CD4-positive, alpha-beta T cell treated with Interleukin-15 for 1 hour (primary cell): ENCODE measurements around the gene SAMD13.
"Not testable (repeated sequence)": the region's sequence is repeated elsewhere in the genome, so short reads cannot be mapped to it uniquely, and the experiment has no call there.

ENCODE experiments used
- DNase-seq: peaks from one replicate; pipeline ENCODE4 v3.0.0-alpha.2; 2020

SAMD13 gene

DNA sequence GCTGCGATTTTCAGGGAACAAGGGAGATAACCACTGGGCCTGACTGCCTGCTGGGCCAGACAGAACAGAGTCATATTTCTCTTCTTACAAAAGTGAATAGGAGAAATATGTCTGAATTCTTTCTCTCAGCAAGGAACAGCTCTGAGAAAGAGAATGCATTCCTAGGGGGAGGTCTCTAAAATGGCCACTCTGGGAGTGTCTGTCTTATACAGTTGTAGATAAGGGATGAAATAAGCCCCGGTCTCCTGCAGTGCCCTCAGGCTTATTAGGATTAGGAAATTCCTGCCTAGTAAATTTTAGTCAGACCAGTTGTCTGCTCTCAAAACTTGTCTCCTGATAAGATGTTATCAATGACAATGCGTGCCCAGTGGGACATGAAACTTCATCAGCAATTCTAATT, 14.1 kb upstream of the SAMD13 start:
- not testable (repeated sequence) for DNase-seq

- no peak for DNase-seq
These were observed 12.2 kb upstream of the SAMD13 start for GRCh38 chr1:84289169-84289785.

- DNase-seq, result no peak
These were observed 9.4 kb upstream of the SAMD13 start for GRCh38 chr1:84291882-84292655.

DNA sequence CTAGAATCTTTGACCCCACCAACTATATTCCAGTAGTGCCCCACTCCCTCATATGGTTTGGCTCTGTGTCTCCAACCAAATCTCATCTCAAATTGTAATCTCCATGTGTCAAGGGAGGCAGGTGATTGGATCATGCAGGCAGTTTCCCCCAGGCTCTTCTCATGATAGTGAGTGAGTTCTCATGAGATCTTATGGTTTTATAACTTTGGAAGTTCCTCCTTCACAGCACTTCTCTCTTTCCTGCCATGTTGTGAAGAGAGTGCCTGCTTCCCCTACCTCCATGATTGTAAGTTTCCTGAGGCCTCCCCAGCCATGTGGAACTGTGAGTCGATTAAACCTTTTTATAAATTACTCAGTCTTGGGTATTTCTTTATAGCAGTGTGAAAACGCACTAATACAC, 7.7 kb upstream of the SAMD13 start:
- DNase-seq, result no peak

DNA sequence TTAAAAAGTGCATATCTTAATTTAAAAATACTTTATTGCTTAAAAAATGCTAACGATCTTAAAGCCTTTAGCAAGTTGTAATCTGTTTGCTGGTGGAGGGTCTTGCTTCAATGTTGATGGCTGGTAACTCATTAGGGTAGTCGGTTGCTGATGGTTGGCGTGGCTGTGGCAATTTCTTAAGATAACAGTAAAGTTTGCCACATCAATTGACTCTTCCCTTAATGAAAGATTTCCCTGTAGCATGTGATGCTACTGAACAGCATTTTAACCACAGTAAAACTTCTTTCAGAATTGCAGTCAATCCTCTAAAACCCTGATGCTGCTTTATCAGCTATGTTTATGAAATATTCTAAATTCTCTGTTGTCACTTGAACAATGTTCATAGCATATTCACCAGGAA, 6.8 kb upstream of the SAMD13 start:
- no peak for DNase-seq

DNA sequence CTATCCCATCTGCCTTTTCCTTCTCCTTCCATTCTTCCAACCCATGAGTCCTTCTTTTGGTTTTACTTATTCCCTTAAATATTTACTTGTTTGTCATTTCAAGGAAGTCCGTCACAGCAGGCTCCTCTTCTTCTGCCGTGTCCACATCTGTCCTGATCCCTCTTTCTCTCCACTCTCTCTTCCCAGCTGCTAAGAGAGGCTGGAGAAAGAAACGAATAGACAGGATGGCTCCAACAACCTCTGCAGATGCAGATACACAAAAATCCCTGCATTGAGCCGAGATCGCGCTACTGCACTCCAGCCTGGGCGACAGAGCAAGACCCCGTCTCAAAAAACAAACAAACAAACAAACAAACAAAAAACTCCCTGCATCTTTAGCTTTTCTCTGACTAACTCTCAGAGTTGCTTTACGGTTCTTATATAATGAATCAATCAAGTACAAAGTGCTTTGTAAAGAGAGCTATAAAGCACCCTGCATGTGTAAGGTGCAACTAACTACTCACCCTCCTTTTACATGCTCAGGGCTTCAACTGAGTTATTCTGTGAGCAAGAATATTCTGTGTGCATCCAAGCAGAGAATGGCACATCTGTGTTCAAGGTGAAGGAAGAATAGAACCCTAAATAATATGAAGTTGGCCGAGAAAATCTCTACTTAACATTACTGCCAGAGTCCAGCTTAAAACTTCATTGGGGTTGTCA, 3.8 kb upstream of the SAMD13 start:
- no peak for DNase-seq

GRCh38 chr1:84298328-84298683, 3.2 kb upstream of the SAMD13 start:
- peak; percentile 50 for DNase-seq

GRCh38 chr1:84298684-84299535, 2.6 kb upstream of the SAMD13 start:
- peak; percentile 19 for DNase-seq

GRCh38 chr1:84299536-84300170, 1.9 kb upstream of the SAMD13 start:
- no peak for DNase-seq

GRCh38 chr1:84300501-84300900, 1.0 kb upstream of the SAMD13 start:
- no peak for DNase-seq

DNA sequence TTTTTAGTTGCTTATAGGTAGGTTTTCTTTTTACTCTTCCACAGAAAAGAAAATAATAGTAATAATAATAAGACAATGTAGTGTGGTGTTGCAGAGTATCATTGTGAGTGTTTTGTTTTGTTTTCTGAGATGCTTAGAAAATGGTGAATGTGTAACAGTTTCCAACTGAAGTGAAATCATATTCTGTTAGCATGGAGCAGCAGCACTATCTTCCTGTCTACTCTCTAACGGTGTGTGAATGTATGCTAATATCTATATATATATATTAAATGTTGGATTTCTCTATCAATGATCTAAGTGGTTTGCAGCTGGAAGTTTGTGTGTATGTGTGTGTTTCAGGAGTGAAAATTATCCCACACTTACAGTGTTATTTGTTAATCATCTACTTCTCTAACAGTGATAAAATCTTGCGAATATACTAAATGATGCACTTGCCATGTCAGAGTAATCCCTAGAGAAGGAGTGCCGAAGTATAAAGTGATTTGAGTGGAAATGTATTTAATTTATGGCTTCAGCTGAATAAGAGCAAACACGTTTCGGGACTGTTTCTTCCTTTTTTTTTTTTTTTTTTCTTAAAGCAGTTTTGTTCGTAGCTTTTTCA, 377 bp downstream of the SAMD13 start:
- DNase-seq, result no peak

DNA sequence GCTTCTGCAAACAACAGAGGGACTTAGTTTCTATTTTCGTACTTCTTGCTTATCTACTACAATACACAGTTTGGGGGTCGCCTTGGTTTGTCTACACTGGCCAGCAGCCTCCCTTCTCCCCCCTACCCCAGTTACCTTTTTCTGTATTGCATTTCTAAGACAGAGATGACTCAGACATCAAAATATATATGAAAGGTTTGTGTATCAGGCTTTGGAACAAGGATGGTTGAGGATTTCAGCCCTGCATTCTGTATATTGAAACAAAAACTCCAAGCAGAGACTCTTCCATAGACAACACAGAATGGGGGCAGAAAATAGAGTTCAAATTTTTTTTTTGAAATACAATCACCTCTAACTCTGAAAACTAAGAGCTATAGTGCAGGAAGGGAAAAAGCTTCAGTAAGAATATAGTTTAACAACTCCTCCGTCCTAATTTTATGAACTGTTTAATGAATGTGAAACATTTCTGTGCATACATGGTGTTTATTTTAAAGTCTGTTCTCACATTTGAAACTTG, 1.9 kb downstream of the SAMD13 start:
- no peak for DNase-seq

DNA sequence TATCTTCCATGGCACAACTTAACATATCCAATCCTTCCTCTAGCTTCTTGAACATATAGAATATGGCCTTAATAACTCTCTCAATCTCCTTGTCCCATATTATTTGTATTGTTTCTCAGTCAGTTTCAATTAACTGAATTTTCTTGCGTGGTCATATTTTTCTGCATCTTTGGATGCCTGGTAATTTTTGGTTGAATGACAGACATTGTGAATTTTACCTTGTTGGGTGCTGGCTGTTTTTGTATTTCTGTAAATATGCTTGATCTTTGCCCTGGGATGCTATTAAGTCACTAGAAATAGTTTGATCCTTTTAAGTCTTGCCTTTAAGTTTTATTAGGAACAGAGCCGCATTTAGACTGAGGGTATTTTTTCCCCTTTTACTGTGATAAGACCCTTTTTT, 5.9 kb downstream of the SAMD13 start:
- no peak for DNase-seq

- no peak for DNase-seq
These were observed 9.8 kb downstream of the SAMD13 start for GRCh38 chr1:84311296-84311695.

DNA sequence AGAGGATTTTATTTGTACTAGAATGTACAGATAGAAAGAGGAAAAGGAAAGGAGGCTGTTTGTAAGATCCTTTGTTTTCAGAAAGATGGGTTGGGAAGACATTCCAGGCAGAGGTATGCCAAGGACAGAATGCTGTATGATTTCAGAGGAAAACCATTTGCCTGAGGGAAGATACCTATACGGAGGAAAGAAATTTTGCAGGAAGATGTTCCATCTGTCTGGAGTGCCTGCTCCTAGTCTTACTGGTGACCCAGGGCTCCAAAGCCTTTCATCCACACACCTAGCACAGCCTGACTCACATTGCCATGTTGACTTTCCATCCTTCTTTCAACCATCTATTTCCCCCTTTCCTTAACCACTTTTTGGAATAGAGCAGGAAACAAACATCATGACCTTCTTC, 18.2 kb downstream of the SAMD13 start:
- no peak for DNase-seq

DNA sequence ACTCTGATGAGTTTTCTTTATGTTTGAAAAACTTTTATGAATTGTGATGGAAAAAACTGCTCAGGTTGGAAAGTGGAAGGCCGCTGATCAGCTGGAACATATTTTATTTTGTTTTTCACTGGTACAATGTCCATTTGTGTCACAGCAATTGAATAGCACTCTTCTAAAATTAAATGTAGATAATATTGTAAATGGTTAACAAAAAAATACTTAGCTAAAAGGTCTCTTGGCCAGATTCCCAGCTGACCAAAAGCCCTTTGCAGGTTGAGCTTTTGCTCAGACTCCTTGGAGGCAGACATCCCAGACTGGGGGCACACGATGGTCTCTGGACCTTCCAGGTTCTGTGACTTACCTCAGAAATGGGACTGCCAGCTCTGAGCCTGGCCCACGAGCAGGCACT, 26.3 kb downstream of the SAMD13 start:
- DNase-seq, result no peak

DNA sequence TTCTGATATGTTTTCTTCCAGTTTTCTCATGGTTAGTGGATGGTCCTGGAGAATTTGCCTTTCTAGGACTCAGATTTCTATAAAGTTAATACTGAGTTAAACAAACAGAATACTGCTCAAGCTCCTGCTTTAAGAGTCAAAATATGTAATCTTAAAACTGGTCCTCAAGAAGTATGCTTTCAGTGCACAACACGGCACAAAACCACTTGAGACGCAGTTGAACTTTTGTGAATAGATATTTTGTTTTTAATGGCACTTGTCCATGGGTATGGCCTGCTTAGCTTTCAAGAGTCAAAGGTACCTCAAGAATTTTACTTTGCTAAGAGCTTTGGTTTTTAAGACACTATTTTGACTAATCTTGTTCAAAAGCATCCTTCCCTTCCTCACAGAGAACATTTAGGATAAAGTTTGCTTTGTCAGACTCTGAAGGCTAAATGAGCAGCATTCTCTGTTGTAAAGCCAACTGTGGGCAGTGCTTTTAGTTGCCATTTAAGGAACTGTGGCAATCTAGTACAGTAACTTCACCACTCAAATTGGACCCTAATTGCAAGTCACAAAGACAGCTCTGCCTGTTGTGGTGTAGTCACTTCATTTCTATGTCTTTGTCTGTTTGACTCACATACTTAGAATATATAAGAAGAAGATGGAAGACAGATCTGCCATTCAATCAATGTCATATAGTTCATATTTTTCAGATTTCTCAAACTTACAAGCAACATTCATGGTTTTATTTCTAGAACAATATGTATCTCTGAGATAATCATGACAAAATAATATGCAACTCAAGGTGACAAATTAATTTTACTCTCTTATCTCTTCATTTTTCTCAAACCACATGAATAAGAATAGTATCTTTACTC, 28.8 kb downstream of the SAMD13 start:
- no peak for DNase-seq

GRCh38 chr1:84339503-84339902, 38.0 kb downstream of the SAMD13 start:
- no peak for DNase-seq

- DNase-seq, result no peak
These were observed 42.8 kb downstream of the SAMD13 start for GRCh38 chr1:84344286-84344685.

- no peak for DNase-seq
These were observed 43.7 kb downstream of the SAMD13 start for GRCh38 chr1:84345220-84345619.

DNA sequence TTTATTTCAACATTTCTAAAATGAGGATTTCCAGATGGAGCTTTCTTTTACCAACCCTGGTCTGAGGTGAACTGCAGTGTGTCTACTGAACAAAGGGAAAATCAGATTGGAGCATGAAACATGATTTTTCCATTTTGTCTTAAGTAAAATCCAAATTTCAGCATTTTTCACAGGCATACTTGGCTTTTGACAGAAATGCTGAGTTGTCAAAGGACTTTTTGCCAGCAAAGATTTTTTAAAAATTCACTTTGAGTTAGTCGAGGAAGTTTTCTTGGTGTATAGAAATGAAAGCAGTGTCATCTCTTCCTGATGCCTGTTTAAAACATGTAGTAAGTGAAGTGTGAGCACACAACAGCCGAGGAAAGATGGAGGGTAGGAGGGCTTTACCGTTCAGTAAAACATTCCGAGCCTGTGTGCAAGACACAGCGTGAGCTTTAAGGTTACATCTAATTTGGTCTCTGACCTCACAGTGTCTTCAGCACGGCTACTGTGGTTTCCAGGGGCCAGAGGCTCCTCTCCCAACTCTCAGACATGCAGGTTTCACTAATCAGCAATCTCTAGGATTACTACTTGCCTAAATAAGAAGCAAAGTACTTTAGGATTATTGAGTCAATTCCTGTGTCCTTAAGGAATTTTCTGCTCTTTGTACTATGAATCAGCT, 45.9 kb downstream of the SAMD13 start:
- no peak for DNase-seq
